ENCODE measurements around the gene CLEC20A.

CLEC20A gene

DNA sequence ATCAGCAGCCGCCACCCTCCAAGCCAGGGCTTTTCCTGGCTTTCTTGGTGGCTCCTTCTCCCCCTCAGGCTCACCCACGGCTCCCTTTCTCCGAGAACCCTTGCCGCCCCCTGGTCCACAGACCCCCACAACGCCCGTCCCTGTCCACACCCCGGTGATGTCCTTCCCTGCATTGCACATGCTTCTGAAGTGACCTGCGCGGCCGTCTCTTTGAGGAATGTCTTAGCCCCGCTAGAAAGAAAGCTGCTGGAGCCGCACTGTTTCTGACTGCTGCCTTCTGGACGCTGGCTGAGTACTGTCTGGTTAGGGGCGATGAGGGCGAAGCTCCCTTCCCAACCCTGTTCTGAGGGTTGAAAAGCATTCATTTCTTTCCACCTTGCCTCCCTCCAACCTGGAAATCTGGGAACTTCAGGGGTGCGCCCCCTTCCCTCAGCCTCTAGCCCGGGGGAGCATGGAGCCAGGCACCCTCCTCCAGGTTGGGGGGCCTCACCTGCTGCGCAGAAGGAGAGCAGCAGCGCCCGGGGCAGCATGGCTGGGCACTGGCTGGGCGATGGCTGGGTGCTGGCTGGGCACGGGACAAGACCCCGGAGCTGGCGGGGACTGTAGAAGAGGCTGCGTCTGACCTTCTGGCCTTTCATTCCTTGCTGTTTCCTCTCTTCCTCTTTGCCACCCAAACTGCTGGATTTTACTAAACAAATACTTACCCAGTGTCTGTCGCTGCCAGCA, at the start of gene CLEC20A:
Gene CLEC20A (minus strand): TSS at position 555 of the 726 bp plus-strand sequence. CDS start 25 bp downstream, at position 530.
- no peak for DNase-seq

- DNase-seq: no peak
Measured at GRCh38 chr1:178544531-178544930, 47.8 kb upstream of the CLEC20A start.

- peak; percentile 47 to 64 for DNase-seq
Measured at GRCh38 chr1:178543290-178543607, 46.5 kb upstream of the CLEC20A start.

GRCh38 chr1:178542554-178543289, 46.0 kb upstream of the CLEC20A start:
- peak; percentile 53 to 77 for DNase-seq

DNA sequence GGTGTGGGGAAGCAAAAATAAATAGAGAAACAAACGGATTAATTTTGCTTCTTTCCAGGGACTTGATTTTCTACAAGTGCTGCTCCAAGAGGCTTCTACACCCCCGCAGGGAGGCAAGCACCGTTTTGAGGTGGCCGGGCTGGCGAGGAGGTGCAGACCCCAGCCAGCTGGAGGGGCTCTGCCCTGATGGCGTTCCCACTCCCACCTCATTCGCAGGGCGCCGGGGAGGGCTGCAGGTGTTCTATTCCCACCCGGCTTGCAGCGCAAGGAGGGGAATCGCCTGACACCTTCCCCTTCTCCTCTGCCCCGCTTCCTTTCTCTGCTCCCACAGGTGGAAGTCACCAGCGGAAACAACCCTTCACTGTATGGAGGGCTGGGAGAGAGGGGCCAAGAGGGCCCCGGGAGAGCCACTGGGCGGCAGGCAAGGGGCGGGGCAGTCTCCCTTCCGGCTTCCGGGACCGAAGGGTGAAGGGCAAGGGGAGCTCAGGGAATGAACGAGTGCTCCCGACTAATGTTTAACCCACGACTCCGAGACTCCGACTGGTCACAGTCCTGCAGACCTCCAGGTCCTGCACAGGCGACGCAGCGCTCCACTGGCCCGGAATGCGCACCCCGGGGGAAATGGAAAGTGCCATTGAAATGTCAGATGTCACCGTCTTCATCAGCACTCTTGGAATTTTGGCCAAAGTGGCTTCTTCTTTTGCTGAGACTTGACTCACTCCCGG, 45.2 kb upstream of the CLEC20A start:
- peak; percentile 23 to 42 for DNase-seq

GRCh38 chr1:178541379-178541778, 44.6 kb upstream of the CLEC20A start:
- no peak for DNase-seq

DNA sequence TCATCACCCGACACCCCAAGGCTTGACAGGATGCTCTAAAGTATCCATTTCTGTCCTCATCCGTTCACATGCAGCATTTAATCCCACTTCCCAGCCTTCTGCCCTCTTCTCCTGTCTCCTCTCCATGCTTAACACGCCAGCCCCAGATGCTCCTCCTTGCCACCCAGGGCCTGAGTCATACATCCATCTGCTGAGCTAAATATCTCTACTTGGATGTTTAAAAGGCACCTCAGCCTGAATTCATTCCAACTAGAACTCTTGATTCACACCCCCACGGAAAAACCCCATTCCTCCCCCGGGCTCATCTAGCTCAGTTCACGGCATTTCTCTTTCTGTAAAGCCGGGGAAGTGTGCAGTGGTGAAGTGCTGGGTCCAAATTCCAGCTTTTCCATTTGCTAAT, 43.9 kb upstream of the CLEC20A start:
- DNase-seq: no peak

DNA sequence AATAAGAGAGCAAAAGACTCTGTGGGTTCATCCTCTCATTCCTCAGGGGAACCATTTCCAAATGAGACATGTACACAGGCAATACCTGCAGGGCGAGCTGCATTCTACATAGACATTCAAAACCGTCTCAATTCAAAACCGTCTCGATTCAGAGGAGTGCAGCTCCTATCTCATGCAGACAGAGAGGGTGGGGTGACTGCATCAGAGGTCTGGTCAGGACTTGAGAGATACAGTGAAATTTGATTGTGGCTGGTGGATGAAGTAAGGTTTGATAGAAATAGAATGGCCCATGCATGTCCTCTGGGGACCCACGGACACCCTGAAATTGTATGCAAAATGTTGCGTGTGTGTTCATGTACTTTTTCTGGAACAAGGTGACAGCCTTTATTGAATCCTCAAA, 43.4 kb upstream of the CLEC20A start:
- DNase-seq: no peak

GRCh38 chr1:178539291-178539690, 42.5 kb upstream of the CLEC20A start:
- no peak for DNase-seq

GRCh38 chr1:178538192-178538916, 41.6 kb upstream of the CLEC20A start:
- DNase-seq: no peak

DNA sequence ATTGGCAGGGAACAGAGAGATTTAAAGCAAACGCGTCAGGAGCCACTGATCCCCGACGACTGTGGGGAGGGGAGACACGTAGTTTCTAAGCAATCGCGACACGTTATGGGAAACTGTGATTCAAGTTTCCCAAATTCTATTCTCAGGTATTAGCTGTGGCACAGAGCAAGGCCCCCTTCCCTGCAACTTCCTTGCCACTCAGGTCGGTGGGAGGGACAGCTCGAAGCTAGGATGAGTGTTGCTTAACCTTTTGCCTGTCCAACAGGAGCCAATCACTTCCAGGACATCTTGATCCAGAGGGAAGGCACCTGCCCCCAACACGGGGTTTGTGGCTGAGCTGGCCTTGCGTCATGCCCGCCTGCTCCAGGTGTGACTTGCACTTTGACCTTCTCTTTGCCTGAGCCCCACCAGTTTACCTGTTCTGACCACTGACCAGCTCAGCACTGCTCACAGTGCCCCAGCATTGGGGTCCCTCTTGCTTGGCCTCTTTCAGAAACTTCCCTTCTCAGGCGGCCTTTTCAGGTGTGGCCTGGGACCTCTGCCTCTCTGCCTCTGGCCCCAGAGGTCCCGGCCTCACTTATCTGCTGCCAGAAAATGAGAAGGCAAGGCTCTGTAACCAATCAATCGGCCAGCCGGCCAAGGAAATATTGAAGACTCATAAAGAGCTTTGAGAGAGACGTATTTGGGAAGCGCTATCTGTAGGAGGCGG, 40.8 kb upstream of the CLEC20A start:
- no peak for DNase-seq

- DNase-seq: no peak
Measured at GRCh38 chr1:178536844-178537371, 40.1 kb upstream of the CLEC20A start.

DNA sequence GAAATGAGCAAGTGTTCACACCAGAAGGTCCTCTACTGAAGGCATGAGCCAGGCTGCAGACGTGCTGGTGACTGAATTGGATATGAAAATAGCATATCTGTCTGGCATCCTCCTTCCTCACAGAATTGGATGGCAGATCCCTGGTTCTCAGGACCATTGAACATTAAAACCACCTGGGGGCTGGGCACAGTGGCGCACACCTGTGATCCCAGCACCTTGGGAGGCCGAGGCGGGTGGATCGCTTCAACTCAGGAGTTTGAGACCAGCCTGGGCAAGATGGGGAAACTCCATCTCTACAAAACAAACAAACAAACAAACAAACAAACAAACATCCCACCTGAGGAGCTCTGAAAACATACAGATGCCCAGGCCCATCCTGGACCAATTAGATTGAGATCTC, 39.6 kb upstream of the CLEC20A start:
- DNase-seq: no peak

- DNase-seq: no peak
Measured at GRCh38 chr1:178534137-178534868, 37.5 kb upstream of the CLEC20A start.

- DNase-seq: no peak
Measured at GRCh38 chr1:178533121-178533946, 36.6 kb upstream of the CLEC20A start.

DNA sequence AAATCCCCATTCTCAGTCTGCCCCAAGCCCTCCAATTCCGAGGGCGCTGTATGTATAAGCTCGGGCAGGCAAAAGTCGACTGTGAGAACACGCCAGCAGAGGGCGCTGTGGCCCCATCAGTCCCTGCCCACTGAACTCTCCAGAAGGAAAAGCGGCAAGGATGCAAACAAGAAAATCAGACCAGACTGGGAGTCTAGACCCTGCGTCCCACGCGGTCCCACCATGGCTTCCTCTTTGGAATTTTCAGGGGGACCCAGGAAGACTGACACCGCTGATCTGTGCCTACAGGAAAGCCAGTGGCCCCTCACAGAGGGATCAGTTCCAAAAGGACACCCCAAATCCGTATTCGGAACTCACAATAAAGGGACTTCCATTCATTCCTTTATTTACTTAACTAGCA, 35.6 kb upstream of the CLEC20A start:
- DNase-seq: peak; percentile 72 to 84

- DNase-seq: no peak
Measured at GRCh38 chr1:178531887-178532286, 35.1 kb upstream of the CLEC20A start.

DNA sequence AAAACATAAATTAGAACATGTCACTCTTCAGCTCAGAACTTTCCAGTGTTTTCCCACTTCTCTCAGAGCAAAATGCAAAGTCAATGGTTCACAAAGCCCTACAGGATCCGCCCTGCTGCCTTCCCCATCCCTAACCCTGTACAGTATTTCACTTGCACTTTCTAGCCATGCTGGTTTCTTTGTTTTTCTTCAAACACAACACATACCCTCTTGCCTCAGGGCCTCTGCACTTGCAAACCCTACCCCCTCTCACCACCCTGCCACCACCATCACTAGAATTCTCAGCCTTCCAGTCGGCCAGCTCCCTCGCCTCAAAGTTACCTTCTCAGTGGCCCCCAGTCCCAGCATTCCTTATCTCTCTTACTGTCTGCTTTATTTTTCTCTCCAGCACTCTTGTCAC, 33.7 kb upstream of the CLEC20A start:
- DNase-seq: no peak

DNA sequence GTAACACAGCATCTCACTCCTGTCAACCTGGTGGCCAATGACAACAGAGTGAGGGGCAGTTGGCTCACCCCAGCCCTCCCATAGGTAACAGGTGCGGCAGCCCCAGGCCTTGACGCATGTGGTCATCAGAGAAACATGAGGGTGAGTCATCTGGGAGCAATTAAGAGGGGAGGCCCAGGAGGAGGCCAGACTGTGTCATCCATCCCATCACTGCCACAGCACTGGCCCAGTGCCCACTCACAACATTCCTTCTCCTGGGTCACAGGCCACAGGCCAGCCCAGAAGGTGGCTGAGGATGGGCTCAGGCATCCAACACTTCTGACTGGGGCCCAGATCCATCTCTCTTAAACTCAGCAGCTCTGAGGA, 33.3 kb upstream of the CLEC20A start:
- no peak for DNase-seq

GRCh38 chr1:178529364-178530036, 32.7 kb upstream of the CLEC20A start:
- DNase-seq: no peak

Data from Kasumi-1 (cell line).